Esophagus muscularis mucosa (tissue), 4 donors: ENCODE data around the gene ZNF41. TPM values are rescaled to one million over a fixed set of nuclear protein-coding genes. Genes with fewer than 3 reads are reported as not detected.
A peak's percentile ranks its signal among the peaks of the same experiment; 100 is the strongest.

Experiments
- DNase-seq: peaks from one replicate; pipeline ENCODE4 v3.0.0-alpha.2; 2017; ENCODE audit errors: extremely low spot score
- H3K27ac ChIP-seq, 4 donors: fragments of 200-600 bp; sonication (generic); replicated peaks in 1 of 4; 1 replicate in 3 of 4; 2 replicates in 1 of 4; pipeline ENCODE4 v1.5.1; 2016 to 2019; ENCODE audit warnings: mild to moderate bottlenecking in 1 of 4
- H3K27me3 ChIP-seq, 4 donors: fragments of 200-600 bp; sonication (generic); one replicate each; pipeline versions ENCODE4 v1.5.1 to v1.6.0; 2016 to 2019
- H3K36me3 ChIP-seq, 4 donors: fragments of 200-600 bp; sonication (generic); one replicate each; pipeline ENCODE4 v1.5.1; 2016 to 2019
- H3K4me1 ChIP-seq, 4 donors: fragments of 200-600 bp; sonication (generic); one replicate each; pipeline ENCODE4 v1.5.1; 2016 to 2019
- H3K4me3 ChIP-seq, 4 donors: fragments of 200-600 bp; sonication (generic); 1 replicate in 2 of 4; 2 replicates in 2 of 4; pipeline ENCODE4 v1.5.1; 2016 to 2019; ENCODE audit warnings: mild to moderate bottlenecking in 4 of 4, moderate library complexity in 1 of 4
- H3K9me3 ChIP-seq, 4 donors: fragments of 200-600 bp; sonication (generic); 1 replicate in 3 of 4; 2 replicates in 1 of 4; pipeline ENCODE4 v1.5.1; 2016 to 2019
- CTCF ChIP-seq, 3 experiments: fragments of 200-600 bp in 2 of 3; fragments of 450-650 bp in 1 of 3; sonication (generic) in 2 of 3; IDR thresholded peaks; one replicate each; pipeline ENCODE4 v1.5.1; 2017 to 2019; ENCODE audit warnings: antibody characterized with exemption in 3 of 3, mild to moderate bottlenecking in 2 of 3, moderate library complexity in 1 of 3
- EP300 ChIP-seq: sonication (generic); formaldehyde crosslinking; IDR thresholded peaks from one replicate; pipeline ENCODE4 v1.6.1; 2017; ENCODE audit warnings: antibody characterized with exemption
- POLR2A ChIP-seq: fragments of 450-650 bp; IDR thresholded peaks from one replicate; pipeline ENCODE4 v1.6.1; 2017; ENCODE audit warnings: antibody characterized with exemption, moderate library complexity, mild to moderate bottlenecking, low read depth
- POLR2AphosphoS5 ChIP-seq, 2 donors: sonication (generic); formaldehyde crosslinking; IDR thresholded peaks; one replicate each; pipeline ENCODE4 v1.6.1; 2017; ENCODE audit warnings: antibody characterized with exemption in 2 of 2
- WGBS: methylation state at CpG from one replicate; pipeline ENCODE4 v1.1.5; 2018; 5-methylcytosine and 5-hydroxymethylcytosine counted together
- intact Hi-C: fragments of 100-400 bp; cut with DNase I; formaldehyde crosslinking; loops from one replicate; pipeline ENCODE4 v1.15.1; 2023
- total RNA-seq, 4 donors: library from RNA; depleted of rRNA; stranded (reverse); fragments of >200 nt; gene quantifications; one replicate each; pipeline versions ENCODE4 v1.1.0 to v1.2.1, GENCODE V29; 2016

Gene ZNF41
- total RNA-seq, 4 donors from 2014 or later = 7.5 to 9.0 (median 7.6) TPM

DNA sequence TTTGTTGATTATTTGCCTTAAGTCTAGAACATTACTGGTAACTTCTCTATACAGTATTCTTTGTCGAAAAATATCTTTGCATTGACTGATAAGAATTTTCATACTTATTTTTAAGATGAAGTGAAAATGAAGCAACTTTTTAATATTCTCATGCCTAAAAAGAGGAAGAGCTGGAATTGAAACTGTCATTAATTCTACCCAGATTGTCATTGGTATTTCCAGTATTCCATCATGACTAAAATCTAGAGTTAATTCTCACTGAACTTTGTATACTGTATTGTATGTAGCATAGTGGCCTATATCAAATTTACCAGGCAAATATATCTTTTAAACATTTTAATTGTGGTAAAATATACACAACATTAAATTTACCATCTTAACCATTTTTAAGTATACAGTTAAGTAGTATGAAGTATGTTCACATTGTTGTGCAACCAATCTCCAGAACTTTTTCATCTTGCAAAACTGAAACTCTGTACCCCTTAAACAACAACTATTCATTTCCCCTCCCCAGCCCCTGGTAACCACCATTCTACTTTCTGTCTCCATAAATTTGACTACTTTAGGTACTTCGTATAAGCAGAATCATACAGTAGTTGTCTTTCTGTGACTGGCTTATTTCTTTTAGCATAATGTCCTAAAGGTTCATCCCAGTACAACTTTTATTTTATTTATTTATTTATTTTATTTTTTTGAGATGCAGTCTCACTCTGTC, 24.3 kb upstream of the ZNF41 start:
- DNase-seq = no peak
- Histone ChIP-seq H3K36me3 (no peaks in the 10 kb centered on the region), H3K27ac (no peak overlapping the region), H3K4me1 (no peaks in the 10 kb centered on the region), H3K4me3 (no peak overlapping the region), H3K27me3 (no peaks in the 10 kb centered on the region), H3K9me3 (no peaks in the 10 kb centered on the region)
- intact Hi-C loops = no loop called here
- 77% methylated on average over 2 of the region's 2 CpGs for WGBS
- no peak for TF ChIP-seq EP300
- TF ChIP-seq POLR2AphosphoS5 (IDR thresholded peaks at IDR 0.05) = no peak
- no peak for TF ChIP-seq POLR2A

GRCh38 chrX:47503151-47503550, 20.1 kb upstream of the ZNF41 start:
- Histone ChIP-seq H3K27ac (no peak overlapping the region), H3K4me1 (peaks cover 0 to 4% (median 0%) of the 10 kb centered on the region in 4 donors), H3K36me3 (no peaks in the 10 kb centered on the region), H3K4me3 (no peak overlapping the region), H3K9me3 (no peaks in the 10 kb centered on the region), H3K27me3 (no peaks in the 10 kb centered on the region)
- DNase-seq = no peak
- whole genome bisulfite sequencing = 68% methylated on average over 5 of the region's 5 CpGs
- no peak for TF ChIP-seq CTCF (IDR thresholded peaks at IDR 0.05)
- TF ChIP-seq POLR2AphosphoS5 (IDR thresholded peaks at IDR 0.05) = no peak
- no peak for TF ChIP-seq EP300
- no peak for TF ChIP-seq POLR2A
- intact Hi-C loops = no loop called here

DNA sequence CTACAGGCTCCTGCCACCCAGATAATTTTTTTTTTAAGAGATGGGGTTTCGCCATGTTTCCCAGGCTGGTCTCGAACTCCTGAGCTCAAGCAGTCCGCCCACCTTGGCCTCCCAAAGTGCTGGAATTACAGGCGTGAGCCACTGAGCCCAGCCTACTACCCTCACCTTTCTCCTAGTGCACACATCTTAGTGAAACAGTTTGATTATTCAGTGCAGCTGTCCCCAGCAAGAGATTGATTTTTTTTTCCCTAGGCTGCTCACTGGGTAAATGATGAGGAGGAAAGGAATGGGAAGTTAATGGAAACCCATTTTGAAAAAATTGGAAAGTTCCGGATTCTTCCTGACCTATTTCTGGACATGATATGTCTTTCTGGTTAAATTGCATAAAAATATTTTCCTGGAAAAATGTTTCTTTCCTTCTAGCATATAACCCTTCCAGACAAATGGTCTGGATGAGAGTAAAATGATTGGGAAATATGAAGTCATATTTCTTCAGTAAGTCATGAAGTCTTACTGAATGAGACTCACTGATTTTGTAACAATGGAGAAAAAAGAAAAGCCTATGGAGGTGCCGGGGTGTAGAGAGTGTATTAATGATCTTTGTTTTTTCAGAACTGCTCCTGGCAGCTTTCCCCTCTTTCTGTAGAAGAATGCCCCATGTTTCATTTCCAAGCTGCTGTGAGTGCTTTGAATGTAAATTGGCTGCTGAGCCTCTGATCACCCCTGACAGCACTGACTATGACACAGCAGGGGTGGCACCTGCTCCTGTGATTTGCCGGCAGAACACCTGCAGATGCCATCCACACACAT, 19.5 kb upstream of the ZNF41 start:
- H3K27ac ChIP-seq = peak overlapping the region in 1 of 4 donors; percentile 6
- intact Hi-C loops = no loop called here
- peaks cover 0 to 4% (median 0%) of the 10 kb centered on the region in 4 donors for H3K4me1 ChIP-seq
- no peaks in the 10 kb centered on the region for H3K36me3 ChIP-seq
- TF ChIP-seq POLR2A (no peak), CTCF (IDR thresholded peaks at IDR 0.05) (no peak), POLR2AphosphoS5 (IDR thresholded peaks at IDR 0.05) (no peak), EP300 (no peak)
- no peak for DNase-seq
- no peaks in the 10 kb centered on the region for H3K27me3 ChIP-seq
- no peaks in the 10 kb centered on the region for H3K9me3 ChIP-seq
- no peak overlapping the region for H3K4me3 ChIP-seq
- WGBS = 53% methylated on average over 7 of the region's 7 CpGs

GRCh38 chrX:47501226-47502074, 18.4 kb upstream of the ZNF41 start:
- Histone ChIP-seq H3K27ac (no peak overlapping the region), H3K36me3 (no peaks in the 10 kb centered on the region), H3K9me3 (no peaks in the 10 kb centered on the region), H3K27me3 (no peaks in the 10 kb centered on the region), H3K4me3 (no peak overlapping the region), H3K4me1 (peaks cover 0 to 4% (median 0%) of the 10 kb centered on the region in 4 donors)
- intact Hi-C loops = no loop called here
- 32% methylated on average over 7 of the region's 7 CpGs for WGBS
- no peak for TF ChIP-seq POLR2AphosphoS5 (IDR thresholded peaks at IDR 0.05)
- no peak for TF ChIP-seq EP300
- no peak for TF ChIP-seq POLR2A
- TF ChIP-seq CTCF (IDR thresholded peaks at IDR 0.05) = no peak
- no peak for DNase-seq
